B cell (primary cell): ENCODE measurements around the gene HCN2. TPM values are rescaled to one million over a fixed set of nuclear protein-coding genes. Genes with fewer than 3 reads are reported as not detected.

Experiments
- ATAC-seq: fragments of 200-7000 bp; cut with Tn5 transposase; one replicate; pipeline ENCODE4 v1.10.0; 2021; ENCODE audit warnings: low read depth, mild to moderate bottlenecking, moderate number of reproducible peaks, moderate library complexity
- CTCF ChIA-PET: fragments of 350-600 bp; sonication (Branson Sonifier 250); formaldehyde crosslinking; loops from one replicate; lab custom pipeline; 2021; ENCODE audit warnings: antibody characterized with exemption, inconsistent platforms; lab: Charles Lee
- POLR2A ChIA-PET: fragments of 350-600 bp; sonication (Branson Sonifier 250); formaldehyde crosslinking; loops from one replicate; lab custom pipeline; 2021; ENCODE audit warnings: antibody characterized with exemption; lab: Charles Lee
- DNase-seq: peaks from one replicate; pipeline ENCODE4 v3.0.0; 2013
- H2AFZ ChIP-seq: 2 replicates; pipeline ENCODE4 v1.6.1; 2012; ENCODE audit warnings: mild to moderate bottlenecking, low read depth, low read length; ENCODE audit not compliant: insufficient read depth, poor library complexity, severe bottlenecking
- H3K27ac ChIP-seq, 2 donors: 1 replicate in 1 of 2; 2 replicates in 1 of 2; pipeline ENCODE4 v1.5.1; 2012 to 2013; ENCODE audit warnings: low read length in 2 of 2, mild to moderate bottlenecking in 2 of 2, moderate library complexity in 1 of 2
- H3K27me3 ChIP-seq, 4 experiments: fragments of 200-600 bp in 1 of 4; sonication (generic) in 1 of 4; replicated peaks in 1 of 4; 1 replicate in 2 of 4; 2 replicates in 2 of 4; pipeline versions ENCODE4 v1.6.1 to v1.7.0; 2013 to 2016; ENCODE audit warnings: low read length in 3 of 4, mild to moderate bottlenecking in 2 of 4, mixed read lengths in 1 of 4, moderate library complexity in 1 of 4; ENCODE audit not compliant: insufficient read depth in 4 of 4, control insufficient read depth in 3 of 4; ENCODE audit errors: control extremely low read depth in 1 of 4
- H3K36me3 ChIP-seq, 2 experiments: replicated peaks in 1 of 2; 1 replicate in 1 of 2; 2 replicates in 1 of 2; pipeline versions ENCODE4 v1.6.1 to v1.7.1; 2013; ENCODE audit warnings: low read length in 1 of 2; ENCODE audit not compliant: insufficient read depth in 2 of 2, control insufficient read depth in 1 of 2; ENCODE audit errors: control extremely low read depth in 1 of 2, extremely low read depth in 1 of 2
- H3K4me1 ChIP-seq, 2 donors: fragments of 200-600 bp in 1 of 2; sonication (generic) in 1 of 2; 1 replicate in 1 of 2; 2 replicates in 1 of 2; pipeline versions ENCODE4 v1.5.1 to v1.6.1; 2013 to 2017; ENCODE audit warnings: low read length in 2 of 2; ENCODE audit not compliant: control insufficient read depth in 2 of 2, insufficient read depth in 2 of 2
- H3K4me2 ChIP-seq: replicated peaks from 2 replicates; pipeline ENCODE3; 2012; ENCODE audit warnings: mild to moderate bottlenecking, low read depth, low read length; ENCODE audit not compliant: poor library complexity, severe bottlenecking
- H3K4me3 ChIP-seq, 5 experiments: fragments of 200-600 bp in 1 of 5; sonication (generic) in 1 of 5; 1 replicate in 3 of 5; 2 replicates in 2 of 5; pipeline versions ENCODE4 v1.5.1 to v1.7.0; 2011 to 2016; ENCODE audit warnings: low read length in 4 of 5, mild to moderate bottlenecking in 4 of 5, low read depth in 2 of 5, control low read depth in 1 of 5, moderate library complexity in 1 of 5; ENCODE audit not compliant: insufficient read depth in 1 of 5; ENCODE audit errors: control extremely low read depth in 1 of 5, extremely low read depth in 1 of 5
- H3K79me2 ChIP-seq: fragments of 200-600 bp; sonication (generic); one replicate; pipeline ENCODE4 v1.6.0; 2016; ENCODE audit warnings: low read length; ENCODE audit not compliant: control insufficient read depth, insufficient read depth
- H3K9ac ChIP-seq: fragments of 200-600 bp; sonication (generic); 2 replicates; pipeline ENCODE4 v1.6.1; 2017; ENCODE audit warnings: mild to moderate bottlenecking, low read length, moderate library complexity
- H3K9me3 ChIP-seq, 3 donors: one replicate each; pipeline versions ENCODE4 v1.6.1 to v1.7.1; 2013; ENCODE audit warnings: low read length in 2 of 3; ENCODE audit not compliant: control insufficient read depth in 2 of 3, insufficient read depth in 1 of 3; ENCODE audit errors: control extremely low read depth in 1 of 3
- H4K20me1 ChIP-seq: 2 replicates; pipeline ENCODE4 v1.6.0; 2012; ENCODE audit warnings: mild to moderate bottlenecking, low read length; ENCODE audit not compliant: insufficient read depth, control insufficient read depth, poor library complexity, severe bottlenecking
- H3K27ac Mint-ChIP-seq: one replicate; pipeline ENCODE4 v1.8.0; 2021; ENCODE audit warnings: mixed read lengths
- H3K27me3 Mint-ChIP-seq: one replicate; pipeline ENCODE4 v1.8.0; 2021; ENCODE audit warnings: mixed read lengths
- H3K4me1 Mint-ChIP-seq: one replicate; pipeline ENCODE4 v1.8.0; 2021; ENCODE audit warnings: mixed read lengths
- H3K4me3 Mint-ChIP-seq: one replicate; pipeline ENCODE4 v1.8.0; 2021; ENCODE audit warnings: mixed read lengths
- H3K9me3 Mint-ChIP-seq: one replicate; pipeline ENCODE4 v1.8.0; 2022; ENCODE audit warnings: mixed read lengths; ENCODE audit not compliant: insufficient read depth
- WGBS: methylation state at CpG from one replicate; pipeline ENCODE4 v1.1.5; 2013; ENCODE audit warnings: missing lambda C conversion rate; ENCODE audit not compliant: insufficient coverage; 5-methylcytosine and 5-hydroxymethylcytosine counted together
- intact Hi-C: fragments of 100-400 bp; cut with micrococcal nuclease; formaldehyde crosslinking; loops from one replicate; pipeline ENCODE4 v1.10.0; 2022
- polyA plus RNA-seq: library from polyadenylated mRNA; depleted of rRNA; stranded (reverse); fragments of >200 nt; gene quantifications from 2 replicates; pipeline ENCODE4 v1.2.3, GENCODE V29; 2012
- total RNA-seq, 2 donors: library from RNA; stranded (reverse); fragments of 120-200 nt in 1 of 2; gene quantifications; 1 replicate in 1 of 2; 2 replicates in 1 of 2; pipeline versions ENCODE4 v1.2.3 to v1.2.4, GENCODE V29; 2013 to 2022
- TF ChIP-seq, protein P1 (sequence below): fragments of 200-600 bp; IDR thresholded peaks from one replicate; pipeline ENCODE4 v1.8.0; 2022; ENCODE audit warnings: antibody characterized with exemption, mild to moderate bottlenecking

Gene HCN2
- total and polyA plus RNA-seq, 2 donors (not counting 1 experiment from before 2014, with no cell fraction given) = 0.27 to 0.57 TPM

DNA sequence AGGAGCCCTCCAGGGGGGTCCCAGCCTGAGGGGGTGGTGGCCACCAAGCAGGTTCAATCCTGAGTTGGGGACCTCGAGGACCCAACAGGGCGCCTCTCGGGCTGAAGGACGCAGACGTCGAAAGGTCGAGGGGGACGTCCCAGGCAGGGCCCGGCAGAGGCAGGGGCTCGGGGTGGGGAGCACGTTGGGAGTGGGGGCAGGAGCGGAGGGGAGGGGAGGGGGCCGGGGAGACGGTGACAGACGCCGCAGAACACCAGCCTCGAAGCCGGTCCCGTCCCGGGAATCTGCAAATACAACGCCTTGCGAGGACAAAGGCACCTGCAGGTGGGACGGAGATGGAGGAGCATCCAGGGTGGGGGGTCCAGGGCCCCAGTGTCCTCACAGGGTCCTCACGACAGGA, 54.1 kb downstream of the HCN2 start:
- TF ChIP-seq, protein P1, sequence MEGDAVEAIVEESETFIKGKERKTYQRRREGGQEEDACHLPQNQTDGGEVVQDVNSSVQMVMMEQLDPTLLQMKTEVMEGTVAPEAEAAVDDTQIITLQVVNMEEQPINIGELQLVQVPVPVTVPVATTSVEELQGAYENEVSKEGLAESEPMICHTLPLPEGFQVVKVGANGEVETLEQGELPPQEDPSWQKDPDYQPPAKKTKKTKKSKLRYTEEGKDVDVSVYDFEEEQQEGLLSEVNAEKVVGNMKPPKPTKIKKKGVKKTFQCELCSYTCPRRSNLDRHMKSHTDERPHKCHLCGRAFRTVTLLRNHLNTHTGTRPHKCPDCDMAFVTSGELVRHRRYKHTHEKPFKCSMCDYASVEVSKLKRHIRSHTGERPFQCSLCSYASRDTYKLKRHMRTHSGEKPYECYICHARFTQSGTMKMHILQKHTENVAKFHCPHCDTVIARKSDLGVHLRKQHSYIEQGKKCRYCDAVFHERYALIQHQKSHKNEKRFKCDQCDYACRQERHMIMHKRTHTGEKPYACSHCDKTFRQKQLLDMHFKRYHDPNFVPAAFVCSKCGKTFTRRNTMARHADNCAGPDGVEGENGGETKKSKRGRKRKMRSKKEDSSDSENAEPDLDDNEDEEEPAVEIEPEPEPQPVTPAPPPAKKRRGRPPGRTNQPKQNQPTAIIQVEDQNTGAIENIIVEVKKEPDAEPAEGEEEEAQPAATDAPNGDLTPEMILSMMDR = no peak
- Mint-ChIP-seq H3K27ac (no peak overlapping the region), H3K27me3 (no peaks in the 10 kb centered on the region), H3K4me3 (no peak overlapping the region), H3K4me1 (peaks cover 16% of the 10 kb centered on the region), H3K9me3 (no peaks in the 10 kb centered on the region)
- Histone ChIP-seq H3K4me2 (no peak overlapping the region), H3K79me2 (no peaks in the 10 kb centered on the region), H3K36me3 (peaks cover 0 to 21% of the 10 kb centered on the region in 2 experiments), H3K9ac (no peak overlapping the region), H2AFZ (no peak overlapping the region), H4K20me1 (peaks cover 48% of the 10 kb centered on the region), H3K9me3 (peaks cover 0 to 5% (median 0%) of the 10 kb centered on the region in 3 donors), H3K4me1 (peaks cover 7 to 18% of the 10 kb centered on the region in 2 donors), H3K27ac (no peak overlapping the region), H3K4me3 (no peak overlapping the region), H3K27me3 (no peaks in the 10 kb centered on the region)
- DNase-seq (no peak), ATAC-seq (no peak)
- WGBS = 92% methylated on average over 23 of the region's 24 CpGs
- ChIA-PET POLR2A (no interaction called here), CTCF (no interaction called here)
- intact Hi-C loops = no loop called here

DNA sequence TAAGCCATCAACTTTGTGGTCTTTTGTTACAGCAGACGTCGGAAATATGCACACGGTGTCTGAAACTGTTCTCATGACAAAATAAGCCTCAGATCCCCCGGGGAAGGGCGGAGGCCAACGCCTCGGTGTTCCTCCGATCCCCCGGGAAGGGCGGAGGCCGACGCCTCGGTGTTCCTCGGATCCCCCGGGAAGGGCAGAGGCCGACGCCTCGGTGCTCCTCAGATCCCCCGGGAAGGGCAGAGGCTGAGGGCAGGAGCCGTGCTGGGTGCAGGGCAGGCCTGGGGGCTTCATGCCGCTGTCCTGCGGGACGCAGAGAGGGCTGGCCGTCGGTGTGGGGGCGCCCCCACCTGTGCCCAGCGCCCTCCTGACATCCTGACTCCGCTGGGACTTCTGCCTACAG, 54.7 kb downstream of the HCN2 start:
- WGBS = 68% methylated on average over 28 of the region's 28 CpGs
- Histone ChIP-seq H4K20me1 (peaks cover 49% of the 10 kb centered on the region), H3K36me3 (peaks cover 0 to 23% of the 10 kb centered on the region in 2 experiments), H3K27ac (peak overlapping the region in 1 of 2 donors; percentile 43), H3K4me2 (no peak overlapping the region), H3K79me2 (no peaks in the 10 kb centered on the region), H3K27me3 (no peaks in the 10 kb centered on the region), H3K4me3 (no peak overlapping the region), H2AFZ (no peak overlapping the region), H3K9me3 (no peaks in the 10 kb centered on the region), H3K9ac (no peak overlapping the region), H3K4me1 (peaks cover under 1 to 11% of the 10 kb centered on the region in 2 donors)
- no peaks in the 10 kb centered on the region for H3K27me3 Mint-ChIP-seq
- H3K27ac Mint-ChIP-seq = peak overlapping the region; percentile 59
- H3K4me1 Mint-ChIP-seq = peaks cover 12% of the 10 kb centered on the region
- ATAC-seq (no peak), DNase-seq (no peak)
- intact Hi-C loops = no loop called here
- no peaks in the 10 kb centered on the region for H3K9me3 Mint-ChIP-seq
- POLR2A ChIA-PET = no interaction called here
- CTCF ChIA-PET = no interaction called here
- no peak overlapping the region for H3K4me3 Mint-ChIP-seq
- TF ChIP-seq, protein P1 = no peak
